Posterior vena cava (tissue), 2 donors: Measurements from ENCODE around the gene C12orf54. TPM values are rescaled to one million over a fixed set of nuclear protein-coding genes. Genes with fewer than 3 reads are reported as not detected.
"Not testable (repeated sequence)": the region's sequence is repeated elsewhere in the genome, so short reads cannot be mapped to it uniquely, and the experiment has no call there.

Experiments
- DNase-seq: peaks from one replicate; pipeline ENCODE4 v3.0.0-alpha.2; 2020; ENCODE audit warnings: low spot score
- intact Hi-C, 2 donors: fragments of 100-400 bp; cut with DNase I; formaldehyde crosslinking; loops; one replicate each; pipeline versions ENCODE4 v1.14.1 to v1.14.2; 2022 to 2023
- long read RNA-seq, 2 donors: library from polyadenylated mRNA; unstranded; transcript quantifications; one replicate each; pipeline ENCODE4 v2.0.0, GENCODE V29; 2020 to 2021
- total RNA-seq, 2 donors: library from RNA; stranded (reverse); fragmentation: NEBNext Ultra II Directional; extraction: Animal tissue kit (Norgen Biotek cat#: 25700); gene quantifications; one replicate each; pipeline ENCODE4 v1.2.1, GENCODE V29; 2021
- donor health status: DM: yes; HTN: yes; CAD: no.
- donor health status: DM: yes; HTN: yes; CAD: no.

Gene C12orf54
- total RNA-seq: not detected
- long read RNA-seq, donor 1: 0 reads
- long read RNA-seq, donor 2: 0 reads

DNA sequence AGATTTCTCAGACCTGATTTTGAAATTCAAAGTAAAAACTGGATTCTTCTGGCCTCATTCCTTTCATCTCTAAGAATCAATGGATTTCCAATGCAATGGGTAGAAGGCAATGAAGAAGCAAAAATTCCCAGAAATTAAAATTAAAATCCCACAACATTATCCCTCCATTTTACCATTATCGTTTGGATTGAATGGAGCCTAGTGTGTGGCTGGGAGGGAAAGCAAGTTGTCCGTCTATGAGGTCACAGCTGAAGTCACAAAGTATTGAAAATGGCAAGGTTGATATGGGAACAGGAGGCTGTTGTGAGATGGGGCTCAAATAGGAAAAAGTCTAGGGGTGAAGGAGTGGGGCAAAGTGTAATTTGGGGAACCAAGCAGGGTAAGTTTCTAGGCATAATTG lies at the start of gene C12orf54:
Gene C12orf54, plus strand, starts transcription at position 301 of the 400 bp plus-strand sequence. CDS start 799 bp downstream, outside the sequence.
- intact Hi-C loops: no loop called here

DNA sequence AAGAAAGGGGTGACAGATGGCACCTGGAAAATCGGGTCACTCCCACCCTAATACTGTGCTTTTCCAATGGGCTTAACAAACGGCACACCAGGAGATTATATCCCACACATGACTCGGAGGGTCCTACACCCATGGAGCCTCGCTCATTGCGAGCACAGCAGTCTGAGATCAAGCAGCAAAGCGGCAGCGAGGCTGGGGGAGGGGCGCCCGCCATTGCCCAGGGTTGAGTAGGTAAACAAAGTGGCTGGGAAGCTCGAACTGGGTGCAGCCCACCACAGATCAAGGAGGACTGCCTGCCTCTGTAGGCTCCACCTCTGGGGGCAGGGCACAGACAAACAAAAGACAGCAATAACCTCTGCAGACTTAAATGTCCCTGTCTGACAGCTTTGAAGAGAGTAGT lies 48.3 kb upstream of the C12orf54 start:
- intact Hi-C loops, DNase-seq: not testable (repeated sequence)

More for the DNA sequence above, at the start of gene C12orf54:
- no peak for DNase-seq

DNA sequence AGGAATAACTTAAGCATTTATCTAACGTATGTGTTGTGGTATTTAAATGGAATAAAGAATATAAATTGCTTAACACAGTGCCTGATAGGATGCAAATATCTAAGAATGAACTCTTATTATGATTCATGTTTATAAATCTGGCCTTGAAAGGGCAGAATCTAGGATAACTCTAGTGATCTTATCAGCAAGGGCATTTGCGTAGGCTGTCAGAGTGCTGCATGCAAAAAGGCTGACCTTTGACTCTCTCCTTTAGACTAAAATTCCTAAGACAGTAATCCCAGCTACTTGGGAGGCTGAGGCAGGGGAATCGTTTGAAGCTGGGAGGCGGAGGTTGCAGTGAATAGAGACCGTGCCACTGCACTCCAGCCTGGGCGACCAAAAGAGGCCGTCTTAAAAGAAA lies 41.2 kb upstream of the C12orf54 start:
- no peak for DNase-seq
- intact Hi-C loops: no loop called here

DNA sequence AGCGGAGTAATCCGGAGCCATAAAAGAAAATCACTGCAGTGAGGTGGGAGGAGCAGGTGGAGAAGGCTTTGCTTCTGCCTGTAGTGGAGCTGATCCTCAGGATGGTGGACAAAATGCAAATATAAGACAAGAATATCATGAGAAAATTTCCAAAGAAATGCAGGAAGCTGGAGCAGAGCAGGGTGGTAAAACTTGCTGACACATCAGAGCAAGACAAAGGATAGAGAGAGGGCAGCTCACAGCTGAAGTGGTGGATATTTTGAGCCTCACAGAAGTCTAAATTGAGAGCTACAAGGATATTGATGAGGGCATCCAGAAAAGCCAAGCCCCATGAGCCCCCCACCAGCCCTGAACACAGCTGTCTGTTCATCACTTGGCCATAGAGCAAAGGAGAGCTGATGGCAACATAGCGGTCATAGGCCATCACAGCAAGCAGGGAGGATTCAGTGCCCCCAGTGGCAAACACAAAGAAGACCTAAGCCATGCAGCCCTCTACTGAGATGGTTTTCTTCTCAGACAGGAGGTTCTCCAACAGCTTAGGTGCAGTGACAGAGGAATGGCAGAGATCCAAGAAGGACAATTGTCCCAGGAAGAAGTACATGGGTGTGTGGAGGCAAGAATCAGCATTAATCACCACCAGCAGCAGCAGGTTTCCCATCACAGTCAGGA lies 40.0 kb upstream of the C12orf54 start:
- intact Hi-C loops: no loop called here
- DNase-seq: no peak

DNA sequence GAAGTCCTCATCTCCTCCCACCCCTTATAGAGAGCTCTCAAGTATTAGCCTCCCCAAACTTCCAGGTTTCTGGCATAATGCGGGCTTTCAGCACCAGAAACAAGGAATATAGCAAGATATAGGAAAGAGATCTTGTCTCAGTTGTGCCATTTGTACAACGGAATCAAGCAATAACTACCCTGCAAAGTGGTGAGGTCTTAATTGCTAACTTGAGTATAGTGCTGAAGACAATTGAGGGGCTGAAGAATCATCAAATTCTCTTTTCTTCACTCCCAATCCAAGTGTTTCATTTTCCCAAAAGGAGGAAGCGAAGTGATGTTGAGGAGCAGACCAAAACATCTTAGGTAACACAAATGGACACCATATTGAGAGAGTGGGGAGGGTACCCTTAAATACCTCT lies 36.8 kb upstream of the C12orf54 start:
- intact Hi-C loops: no loop called here
- no peak for DNase-seq

DNA sequence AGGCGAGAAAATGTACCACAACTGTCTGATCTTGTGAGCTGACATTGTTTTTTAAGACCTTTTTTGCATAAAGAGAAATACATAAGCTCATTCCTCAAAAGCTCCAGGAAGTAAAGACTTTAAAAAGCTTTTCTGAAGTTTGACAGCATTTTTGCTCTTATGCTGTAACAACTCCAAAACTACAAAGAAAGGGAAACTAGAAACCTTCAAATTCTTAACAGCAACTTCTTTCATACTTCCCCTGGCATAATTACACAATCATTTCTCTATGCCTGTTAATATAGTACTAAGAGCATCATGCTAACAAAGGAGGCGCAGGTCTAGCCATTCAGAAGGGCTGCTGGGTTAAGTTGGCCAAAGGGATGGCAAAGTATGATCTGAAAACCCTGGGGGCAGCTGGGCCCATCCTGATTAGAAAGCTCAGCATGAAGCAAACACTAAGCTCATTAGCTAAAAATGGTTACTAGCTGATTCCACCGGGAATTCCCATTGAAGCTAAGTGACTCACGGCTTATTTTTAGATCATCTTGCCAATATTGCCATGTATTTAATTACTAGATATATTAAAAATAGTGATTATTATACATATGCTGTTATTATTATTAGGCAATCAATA lies 36.0 kb upstream of the C12orf54 start:
- intact Hi-C loops: no loop called here
- DNase-seq: no peak

DNA sequence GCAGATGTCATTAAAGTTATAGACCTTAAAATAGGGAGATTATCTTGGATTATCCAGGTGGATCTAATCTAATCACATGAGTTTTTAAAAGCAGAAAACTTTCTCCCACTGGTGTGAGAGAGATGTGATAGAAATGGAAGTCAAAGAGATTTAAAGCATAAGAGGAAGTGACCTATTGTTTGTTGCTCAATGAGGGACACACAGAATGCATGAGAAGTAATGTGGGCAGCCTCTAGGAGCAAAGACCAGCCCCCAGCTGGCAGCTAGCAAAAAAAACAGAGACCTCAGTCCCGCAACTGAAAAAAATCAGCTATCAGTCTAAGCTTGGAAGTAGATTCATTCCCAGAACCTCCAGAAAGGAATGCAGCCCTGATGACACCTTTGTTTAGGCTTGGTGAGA lies 34.5 kb upstream of the C12orf54 start:
- intact Hi-C loops: no loop called here
- DNase-seq: no peak

DNA sequence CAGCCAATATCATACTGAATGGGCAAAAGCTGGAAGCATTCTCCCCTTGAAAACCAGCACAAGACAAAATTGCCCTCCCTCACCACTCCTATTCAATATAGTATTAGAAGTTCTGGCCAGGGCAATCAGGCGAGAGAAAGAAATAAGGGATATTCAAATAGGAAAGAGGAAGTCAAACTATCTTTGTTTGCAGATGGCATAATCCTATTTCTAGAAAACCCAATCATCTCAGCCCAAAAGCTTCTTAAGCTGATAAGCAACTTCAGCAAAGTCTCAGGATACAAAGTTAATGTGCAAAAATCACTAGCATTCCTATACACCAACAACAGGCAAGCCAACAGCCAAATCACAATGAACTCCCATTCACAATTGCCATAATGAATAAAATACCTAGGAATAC lies 30.9 kb upstream of the C12orf54 start:
- DNase-seq: no peak
- intact Hi-C loops: loop anchor here in 1 of 2 donors (10.0 kb wide), 1 partner anchor 97 kb away; the partner anchor contains the start of gene ZNF641

DNA sequence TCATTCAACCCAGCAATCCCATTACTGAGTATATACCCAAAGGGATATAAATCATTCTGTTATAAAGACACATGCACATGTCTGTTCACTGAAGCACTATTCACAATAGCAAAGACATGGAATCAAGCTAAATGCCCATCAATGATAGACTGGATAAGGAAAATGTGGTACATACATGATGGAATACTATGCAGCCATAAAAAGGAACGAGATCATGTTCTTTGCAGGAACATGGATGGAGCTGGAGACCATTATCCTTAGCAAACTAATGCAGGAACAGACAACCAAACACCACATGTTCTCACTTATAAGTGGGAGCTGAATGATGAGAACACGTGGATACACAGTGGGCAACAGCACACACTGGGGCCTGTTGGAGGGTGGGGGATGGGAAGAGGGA lies 29.3 kb upstream of the C12orf54 start:
- not testable (repeated sequence) for DNase-seq
- intact Hi-C loops: loop anchor here in 1 of 2 donors (10.0 kb wide), 1 partner anchor 98 kb away; the partner anchor contains the start of gene ZNF641

DNA sequence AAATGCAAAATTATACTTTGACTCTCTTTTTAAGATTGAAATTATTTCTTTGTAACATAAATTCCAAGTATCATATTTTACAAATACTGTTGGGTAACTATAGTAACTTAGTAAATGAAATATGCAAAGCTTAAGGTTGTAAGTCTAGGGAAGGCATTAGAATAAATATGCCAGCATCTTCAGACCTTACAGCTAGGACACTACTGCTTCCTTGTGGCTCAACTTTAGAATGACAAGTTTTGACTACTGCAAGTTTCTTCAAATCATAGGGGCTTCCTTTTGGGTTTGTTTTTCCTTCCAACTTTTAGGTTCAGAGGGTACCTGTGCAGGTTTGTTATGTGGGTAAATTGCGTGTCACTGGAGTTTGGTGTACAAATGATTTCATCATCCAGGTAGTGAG lies 27.6 kb upstream of the C12orf54 start:
- no peak for DNase-seq
- intact Hi-C loops: loop anchor here in 1 of 2 donors (10.0 kb wide), 1 partner anchor 100 kb away; the partner anchor contains the start of gene ZNF641

DNA sequence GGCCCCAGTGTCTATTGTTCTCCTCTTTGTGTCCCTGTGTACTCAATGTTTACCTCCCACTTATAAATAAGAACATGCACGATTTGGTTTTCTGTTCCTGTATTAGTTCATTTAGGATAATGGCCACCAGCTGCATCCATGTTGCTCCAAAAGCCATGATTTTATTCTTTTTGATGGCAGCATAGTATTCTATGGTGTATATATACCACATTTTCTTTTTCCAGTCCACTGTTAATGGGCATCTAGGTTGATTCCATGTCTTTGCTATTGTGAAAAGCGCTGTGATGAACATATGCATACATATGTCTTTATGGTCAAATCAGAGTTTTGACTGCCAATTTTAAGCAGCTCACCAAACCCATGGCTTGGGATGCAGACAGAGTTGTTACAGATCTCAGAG lies 27.2 kb upstream of the C12orf54 start:
- DNase-seq: no peak
- intact Hi-C loops: loop anchor here in 1 of 2 donors (10.0 kb wide), 1 partner anchor 100 kb away; the partner anchor contains the start of gene ZNF641

DNA sequence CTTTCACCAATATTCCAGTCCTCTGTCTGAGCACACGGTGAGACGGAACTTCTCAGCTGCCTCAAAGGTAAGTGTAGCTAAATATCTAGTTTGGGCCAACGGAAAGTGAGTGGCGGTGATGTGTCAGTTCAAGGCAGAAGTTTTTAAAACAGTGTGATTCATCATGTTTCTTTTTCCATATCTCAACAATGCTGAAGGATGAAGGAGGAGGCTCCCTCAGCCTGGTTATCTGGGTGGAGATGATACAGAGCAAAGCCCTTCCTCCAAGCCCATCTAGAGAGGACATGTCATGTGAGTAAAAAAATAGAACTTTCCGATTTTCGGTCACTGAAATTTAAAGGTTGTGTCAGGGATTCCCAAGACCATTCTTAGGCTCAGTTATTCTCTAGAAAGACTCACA lies 23.0 kb upstream of the C12orf54 start:
- no peak for DNase-seq
- intact Hi-C loops: loop anchor here in 1 of 2 donors (10.0 kb wide), 1 partner anchor 104 kb away; the partner anchor contains the start of gene ZNF641

DNA sequence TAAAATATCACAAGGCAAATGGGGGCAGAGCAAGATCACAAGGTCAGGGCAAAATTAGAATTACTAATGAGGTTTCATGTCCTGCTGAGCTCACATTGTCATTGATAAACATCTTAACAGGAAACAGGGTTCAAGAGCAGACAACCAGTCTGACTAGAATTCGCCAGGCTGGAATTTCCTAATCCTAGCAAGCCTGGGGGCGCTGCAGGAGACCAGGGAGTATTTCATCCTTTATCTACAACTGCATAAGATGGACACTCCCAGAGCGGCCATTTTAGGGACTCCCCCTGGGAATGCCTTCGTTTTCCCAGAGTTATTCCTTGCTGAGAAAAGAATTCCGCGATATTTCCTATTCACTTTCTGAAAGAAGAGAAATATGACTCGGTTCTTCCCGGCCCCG lies 13.3 kb upstream of the C12orf54 start:
- intact Hi-C loops, DNase-seq: not testable (repeated sequence)

DNA sequence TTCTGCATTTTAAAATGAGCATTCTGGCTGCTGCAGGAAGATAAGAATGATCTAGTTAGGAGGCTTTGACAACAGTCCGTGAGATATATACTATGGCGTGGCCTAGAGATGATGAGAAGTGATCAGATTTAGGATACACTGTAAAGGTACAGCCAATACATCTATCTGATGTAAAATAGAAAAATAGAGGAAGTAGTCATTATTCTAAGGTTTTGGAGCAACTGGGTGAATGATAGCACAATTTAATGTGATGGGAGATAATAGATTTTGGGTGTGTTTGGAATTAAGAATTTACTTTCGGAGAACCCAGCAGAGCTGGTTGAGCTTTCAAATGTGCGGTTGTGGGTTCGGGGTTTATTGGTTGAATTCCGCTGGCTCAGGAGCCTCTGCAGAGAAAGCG lies 10.0 kb upstream of the C12orf54 start, which contains the start of gene ANP32D:
Gene ANP32D, plus strand, starts transcription at position 301 of the 400 bp plus-strand sequence. CDS start 106 bp downstream, outside the sequence.
- no peak for DNase-seq
- intact Hi-C loops: no loop called here

DNA sequence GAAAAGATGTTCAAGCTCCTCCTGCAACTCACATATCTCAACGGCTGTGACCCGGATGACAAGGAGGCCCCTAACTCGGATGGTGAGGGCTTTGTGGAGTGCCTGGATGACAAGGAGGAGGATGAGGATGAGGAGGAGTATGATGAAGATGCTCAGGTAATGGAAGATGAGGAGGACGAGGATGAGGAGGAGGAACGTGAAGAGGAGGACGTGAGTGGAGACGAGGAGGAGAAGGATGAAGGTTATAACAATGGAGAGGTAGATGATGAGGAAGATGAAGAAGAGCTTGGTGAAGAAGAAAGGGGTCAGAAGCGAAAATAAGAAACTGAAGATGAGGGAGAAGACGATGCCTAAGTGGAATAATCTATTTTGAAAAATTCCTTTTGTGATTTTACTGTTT lies 9.2 kb upstream of the C12orf54 start:
- intact Hi-C loops: no loop called here
- DNase-seq: no peak

DNA sequence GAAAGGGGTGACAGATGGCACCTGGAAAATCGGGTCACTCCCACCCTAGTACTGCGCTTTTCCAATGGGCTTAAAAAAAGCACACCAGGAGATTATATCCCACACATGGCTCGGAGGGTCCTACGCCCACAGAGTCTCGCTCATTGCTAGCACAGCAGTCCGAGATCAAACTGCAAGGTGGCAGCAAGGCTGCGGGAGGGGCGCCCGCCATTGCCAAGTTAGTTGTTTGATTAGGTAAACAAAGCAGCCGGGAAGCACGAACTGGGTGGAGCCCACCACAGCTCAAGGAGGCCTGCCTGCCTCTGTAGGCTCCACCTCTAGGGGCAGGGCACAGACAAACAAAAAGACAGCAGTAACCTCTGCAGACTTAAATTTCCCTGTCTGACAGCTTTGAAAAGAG lies 7.8 kb upstream of the C12orf54 start:
- intact Hi-C loops, DNase-seq: not testable (repeated sequence)

DNA sequence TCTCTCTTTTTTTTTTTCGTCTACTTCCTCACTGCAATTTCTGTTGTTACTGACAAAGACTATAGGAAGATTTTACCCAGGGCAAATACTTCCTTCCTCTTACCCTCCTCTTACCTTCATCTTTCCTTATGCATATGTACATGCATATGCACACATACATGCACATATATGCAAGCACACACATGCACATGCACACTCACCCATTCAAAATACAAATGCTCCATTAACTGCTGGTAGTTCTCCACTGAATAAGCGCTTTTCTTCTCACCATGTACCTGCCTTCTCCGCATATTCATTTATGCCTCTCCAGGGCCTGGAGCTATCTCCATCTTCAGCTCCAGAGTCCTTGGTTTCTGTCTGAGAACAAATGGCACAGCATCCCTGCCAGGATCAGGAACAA lies 632 bp downstream of the C12orf54 start:
- intact Hi-C loops: no loop called here
- no peak for DNase-seq

DNA sequence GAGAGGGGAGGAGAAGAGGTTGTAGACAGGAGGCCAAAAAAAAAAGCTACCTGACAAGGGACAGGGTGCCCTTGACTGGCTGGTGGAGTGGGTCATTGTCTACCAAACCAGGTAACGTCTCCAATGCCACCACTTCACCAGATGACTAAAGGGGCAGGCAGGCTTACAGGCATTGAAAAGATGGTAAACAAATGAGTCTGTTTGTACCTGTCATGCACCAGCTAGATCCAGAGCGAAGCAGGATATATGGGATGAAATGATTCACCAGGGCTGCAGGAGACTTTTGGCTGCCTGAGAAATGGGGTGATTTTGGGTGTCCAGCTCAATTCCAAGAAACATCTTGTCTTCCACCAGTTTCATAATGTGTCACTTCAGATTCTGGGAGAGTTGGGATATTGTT lies 4.0 kb downstream of the C12orf54 start:
- intact Hi-C loops: no loop called here
- DNase-seq: no peak

DNA sequence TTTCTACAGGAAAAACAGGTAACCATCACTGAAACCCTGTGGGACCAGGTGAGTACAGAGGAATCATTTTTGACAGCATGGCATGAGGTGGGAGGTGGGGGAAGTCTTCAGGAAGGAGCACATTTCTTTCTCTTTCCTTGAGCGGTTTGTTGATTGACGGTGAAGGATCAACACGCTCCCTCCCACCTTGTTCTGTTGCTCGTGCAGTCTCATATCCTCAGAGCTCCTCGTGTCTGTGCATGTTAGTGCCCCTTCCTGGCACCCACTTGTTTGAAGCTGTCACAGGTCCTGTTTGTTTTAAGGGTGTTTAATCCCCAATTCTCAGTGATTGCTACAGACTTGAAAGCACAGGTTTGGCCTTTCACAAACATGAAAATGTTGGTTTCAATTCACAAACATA lies 4.4 kb downstream of the C12orf54 start:
- no peak for DNase-seq
- intact Hi-C loops: no loop called here

DNA sequence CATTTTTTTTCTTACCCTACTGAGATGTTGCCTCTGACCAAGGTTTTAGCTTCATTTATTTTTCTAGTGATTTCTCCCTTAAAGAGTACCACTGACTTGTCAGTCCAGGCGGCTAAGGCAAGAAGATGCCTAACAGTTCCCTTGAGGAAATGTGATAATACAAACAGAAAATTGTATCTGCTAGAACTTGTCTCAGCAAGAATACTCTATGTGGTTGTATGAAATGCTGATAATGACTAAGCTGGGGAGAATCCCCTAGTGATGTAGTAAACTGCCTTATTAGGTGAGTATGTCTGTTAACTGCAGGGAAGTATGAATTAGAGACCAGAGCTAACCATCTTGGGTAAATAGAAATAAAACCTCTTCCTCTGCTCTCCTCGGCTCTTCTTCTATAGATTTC lies 6.7 kb downstream of the C12orf54 start:
- intact Hi-C loops: no loop called here

DNA sequence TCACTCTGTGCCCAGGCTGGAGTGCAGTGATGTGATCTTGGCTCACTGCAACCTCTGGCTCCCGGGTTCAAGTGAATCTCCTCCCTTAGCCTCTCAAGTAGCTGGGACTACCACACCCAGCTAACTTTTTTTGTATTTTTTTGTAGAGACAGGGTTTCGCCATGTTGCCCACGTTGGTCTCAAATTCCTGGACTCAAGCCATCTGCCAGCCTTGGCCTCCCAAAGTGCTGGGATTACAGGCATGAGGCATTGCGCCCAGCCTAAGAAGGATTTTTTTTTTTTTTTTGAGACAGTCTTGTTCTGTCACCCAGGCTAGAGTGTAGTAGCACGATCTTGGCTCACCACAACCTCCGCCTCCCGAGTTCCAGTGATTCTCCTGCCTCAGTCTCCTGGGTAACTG lies 7.2 kb downstream of the C12orf54 start:
- DNase-seq, intact Hi-C loops: not testable (repeated sequence)

More for the DNA sequence above, 6.7 kb downstream of the C12orf54 start:
- DNase-seq: no peak
